Measurements from ENCODE around the gene CIAO2B.

DNA sequence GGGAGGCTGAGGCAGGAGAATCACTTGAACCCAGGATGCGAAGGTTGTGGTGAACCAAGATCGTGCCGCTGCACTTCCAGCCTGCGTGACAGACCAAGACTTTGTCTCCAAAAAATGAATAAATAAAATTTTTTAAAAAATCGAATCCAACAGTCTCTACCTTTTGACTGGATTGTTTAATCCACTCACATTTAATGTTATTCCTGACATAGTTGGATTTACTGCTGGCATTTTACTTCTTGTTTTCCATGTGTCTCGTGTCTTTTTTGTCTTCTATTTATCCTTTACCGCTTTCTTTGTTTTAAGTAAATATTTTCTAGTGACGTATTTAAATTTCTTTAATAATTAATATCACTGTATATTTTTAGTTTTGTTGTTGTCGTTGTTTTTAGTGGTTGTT, 48.8 kb upstream of the CIAO2B start:
- TF ChIP-seq, protein P1, sequence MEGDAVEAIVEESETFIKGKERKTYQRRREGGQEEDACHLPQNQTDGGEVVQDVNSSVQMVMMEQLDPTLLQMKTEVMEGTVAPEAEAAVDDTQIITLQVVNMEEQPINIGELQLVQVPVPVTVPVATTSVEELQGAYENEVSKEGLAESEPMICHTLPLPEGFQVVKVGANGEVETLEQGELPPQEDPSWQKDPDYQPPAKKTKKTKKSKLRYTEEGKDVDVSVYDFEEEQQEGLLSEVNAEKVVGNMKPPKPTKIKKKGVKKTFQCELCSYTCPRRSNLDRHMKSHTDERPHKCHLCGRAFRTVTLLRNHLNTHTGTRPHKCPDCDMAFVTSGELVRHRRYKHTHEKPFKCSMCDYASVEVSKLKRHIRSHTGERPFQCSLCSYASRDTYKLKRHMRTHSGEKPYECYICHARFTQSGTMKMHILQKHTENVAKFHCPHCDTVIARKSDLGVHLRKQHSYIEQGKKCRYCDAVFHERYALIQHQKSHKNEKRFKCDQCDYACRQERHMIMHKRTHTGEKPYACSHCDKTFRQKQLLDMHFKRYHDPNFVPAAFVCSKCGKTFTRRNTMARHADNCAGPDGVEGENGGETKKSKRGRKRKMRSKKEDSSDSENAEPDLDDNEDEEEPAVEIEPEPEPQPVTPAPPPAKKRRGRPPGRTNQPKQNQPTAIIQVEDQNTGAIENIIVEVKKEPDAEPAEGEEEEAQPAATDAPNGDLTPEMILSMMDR (IDR thresholded peaks at IDR 0.05) = no peak
- no peak for TF ChIP-seq POLR2A (IDR thresholded peaks at IDR 0.05)

Data from adrenal gland (tissue), 5 donors.